HepG2 (cell line): Measurements from ENCODE around the gene OSBPL1A. TPM values are rescaled to one million over a fixed set of nuclear protein-coding genes. Genes with fewer than 3 reads are reported as not detected.

ENCODE experiments used
- EHMT2 ChIP-seq: fragments of 200-600 bp; sonication (generic); IDR thresholded peaks from 2 replicates; pipeline ENCODE4 v1.7.0; 2017; ENCODE audit warnings: antibody characterized with exemption, low read depth, low read length, borderline replicate concordance
- ERF ChIP-seq: IDR thresholded peaks from 2 replicates; pipeline ENCODE4 v1.6.1; 2018; ENCODE audit warnings: missing biosample characterization, missing genetic modification reagents
- HDAC2 ChIP-seq: sonication (generic); formaldehyde crosslinking; IDR thresholded peaks from 2 replicates; pipeline ENCODE4 v1.4.0; 2020; ENCODE audit warnings: missing genetic modification reagents
- POLR2G ChIP-seq: fragments of 200-400 bp; formaldehyde crosslinking; IDR thresholded peaks from 2 replicates; pipeline ENCODE4 v1.6.1; 2018; ENCODE audit warnings: mild to moderate bottlenecking, low read depth, low read length, moderate library complexity
- SNAI1 ChIP-seq: sonication (generic); formaldehyde crosslinking; IDR thresholded peaks from 2 replicates; pipeline ENCODE4 v1.5.0; 2020; ENCODE audit warnings: mild to moderate bottlenecking, missing genetic modification reagents, borderline replicate concordance
- THAP11 ChIP-seq: IDR thresholded peaks from 2 replicates; pipeline ENCODE4 v1.6.1; 2016; ENCODE audit warnings: missing biosample characterization, missing genetic modification reagents
- ZFP36L2 ChIP-seq: sonication (generic); formaldehyde crosslinking; IDR thresholded peaks from 2 replicates; pipeline ENCODE4 v1.4.0; 2020; ENCODE audit warnings: missing genetic modification reagents
- ZMYM4 ChIP-seq: sonication (generic); formaldehyde crosslinking; IDR thresholded peaks from 2 replicates; pipeline ENCODE4 v1.8.1; 2023; ENCODE audit warnings: mild to moderate bottlenecking, missing genetic modification reagents
- ZNF331 ChIP-seq: sonication (generic); formaldehyde crosslinking; IDR thresholded peaks from 2 replicates; pipeline ENCODE4 v1.4.0; 2020; ENCODE audit warnings: missing genetic modification reagents
- polyA plus RNA-seq, 8 experiments: library from polyadenylated mRNA; depleted of rRNA in 3 of 8; stranded (reverse) in 7 of 8; unstranded in 1 of 8; fragments of >200 nt; fragmentation: Illumina TruSeq in 4 of 8; extraction: Trizol in 4 of 8; gene quantifications; 2 replicates each; pipeline versions ENCODE4 v1.2.1 to v1.2.3, GENCODE V29; 2011 to 2016; ENCODE audit warnings: low read depth in 4 of 8, missing spikeins in 1 of 8, mixed read lengths in 1 of 8; ENCODE audit not compliant: insufficient read depth in 1 of 8
- total RNA-seq, 5 experiments: library from RNA; depleted of rRNA; stranded (reverse); fragments of >200 nt; fragmentation: Illumina TruSeq; extraction: Trizol; gene quantifications; 2 replicates each; pipeline ENCODE4 v1.2.3, GENCODE V29; 2016; ENCODE audit warnings: low read depth in 1 of 5
- TF ChIP-seq, protein P1 (sequence below): sonication (generic); formaldehyde crosslinking; IDR thresholded peaks from 2 replicates; pipeline ENCODE4 v1.5.0; 2020; ENCODE audit warnings: mild to moderate bottlenecking, missing genetic modification reagents, borderline replicate concordance
- TF ChIP-seq, protein P2 (sequence below): sonication (generic); formaldehyde crosslinking; conservative IDR thresholded peaks from 2 replicates; pipeline ENCODE4 v1.8.0; 2022; ENCODE audit warnings: mild to moderate bottlenecking, moderate library complexity, missing genetic modification reagents
- TF ChIP-seq, protein P3 (sequence below), 2 experiments: fragments of 450-650 bp in 1 of 2; sonication (generic) in 1 of 2; formaldehyde crosslinking in 1 of 2; IDR thresholded peaks; 2 replicates each; pipeline versions ENCODE4 v1.6.1 to v1.8.0; 2016 to 2022; ENCODE audit warnings: antibody characterized with exemption in 1 of 2, mild to moderate bottlenecking in 1 of 2, missing genetic modification reagents in 1 of 2

Gene OSBPL1A
- total and polyA plus RNA-seq, 2 of the 13 experiments (the other 11 are each of a cell fraction or from before 2014, with no cell fraction given) = 0.02 TPM; not detected in 1

DNA sequence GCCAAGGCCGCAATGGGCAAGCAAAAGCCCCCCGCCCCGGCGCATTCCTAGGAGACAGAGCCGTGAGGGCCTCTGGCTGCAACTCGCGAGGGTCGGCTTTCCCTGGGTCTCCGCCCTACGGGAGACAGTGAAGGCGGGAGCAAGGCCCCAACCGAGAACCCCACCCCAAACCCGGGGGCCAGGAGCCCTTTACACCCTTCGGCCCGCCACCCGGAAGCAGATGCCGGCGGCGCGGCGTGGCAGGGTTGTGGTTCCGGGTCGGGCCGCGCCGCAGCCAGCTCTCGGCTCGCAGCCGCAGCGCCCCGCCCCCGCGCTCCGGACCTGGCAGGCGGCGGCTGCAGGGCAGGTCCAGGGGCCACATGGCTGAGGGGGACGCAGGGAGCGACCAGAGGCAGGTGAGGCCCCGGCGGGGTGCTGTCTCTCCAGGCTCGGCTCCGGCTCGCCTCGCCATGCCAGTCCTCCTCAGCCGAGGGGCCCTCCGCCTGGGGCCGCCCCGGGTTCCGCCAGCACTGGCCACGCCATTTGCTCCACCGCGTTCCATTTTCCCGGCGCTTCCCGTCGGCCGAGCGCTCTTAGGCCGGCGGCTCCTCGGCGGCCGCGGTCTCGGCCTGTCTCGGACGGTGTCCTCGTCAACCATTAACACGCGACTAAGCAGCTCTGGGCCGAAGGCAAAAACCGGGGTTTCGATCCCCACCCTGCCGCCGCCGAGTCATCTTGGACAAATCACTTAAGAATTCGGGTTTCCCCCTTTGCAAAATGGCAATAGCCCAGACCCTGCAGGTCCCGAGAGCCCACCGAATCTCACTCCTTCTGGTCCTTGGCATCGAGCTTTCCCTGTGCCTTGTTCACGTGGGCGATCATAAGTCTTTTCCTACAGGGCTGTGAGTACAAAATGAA is 29.0 kb upstream of the OSBPL1A start, which contains the start of gene IMPACT (continued):
- TF ChIP-seq, protein P1, sequence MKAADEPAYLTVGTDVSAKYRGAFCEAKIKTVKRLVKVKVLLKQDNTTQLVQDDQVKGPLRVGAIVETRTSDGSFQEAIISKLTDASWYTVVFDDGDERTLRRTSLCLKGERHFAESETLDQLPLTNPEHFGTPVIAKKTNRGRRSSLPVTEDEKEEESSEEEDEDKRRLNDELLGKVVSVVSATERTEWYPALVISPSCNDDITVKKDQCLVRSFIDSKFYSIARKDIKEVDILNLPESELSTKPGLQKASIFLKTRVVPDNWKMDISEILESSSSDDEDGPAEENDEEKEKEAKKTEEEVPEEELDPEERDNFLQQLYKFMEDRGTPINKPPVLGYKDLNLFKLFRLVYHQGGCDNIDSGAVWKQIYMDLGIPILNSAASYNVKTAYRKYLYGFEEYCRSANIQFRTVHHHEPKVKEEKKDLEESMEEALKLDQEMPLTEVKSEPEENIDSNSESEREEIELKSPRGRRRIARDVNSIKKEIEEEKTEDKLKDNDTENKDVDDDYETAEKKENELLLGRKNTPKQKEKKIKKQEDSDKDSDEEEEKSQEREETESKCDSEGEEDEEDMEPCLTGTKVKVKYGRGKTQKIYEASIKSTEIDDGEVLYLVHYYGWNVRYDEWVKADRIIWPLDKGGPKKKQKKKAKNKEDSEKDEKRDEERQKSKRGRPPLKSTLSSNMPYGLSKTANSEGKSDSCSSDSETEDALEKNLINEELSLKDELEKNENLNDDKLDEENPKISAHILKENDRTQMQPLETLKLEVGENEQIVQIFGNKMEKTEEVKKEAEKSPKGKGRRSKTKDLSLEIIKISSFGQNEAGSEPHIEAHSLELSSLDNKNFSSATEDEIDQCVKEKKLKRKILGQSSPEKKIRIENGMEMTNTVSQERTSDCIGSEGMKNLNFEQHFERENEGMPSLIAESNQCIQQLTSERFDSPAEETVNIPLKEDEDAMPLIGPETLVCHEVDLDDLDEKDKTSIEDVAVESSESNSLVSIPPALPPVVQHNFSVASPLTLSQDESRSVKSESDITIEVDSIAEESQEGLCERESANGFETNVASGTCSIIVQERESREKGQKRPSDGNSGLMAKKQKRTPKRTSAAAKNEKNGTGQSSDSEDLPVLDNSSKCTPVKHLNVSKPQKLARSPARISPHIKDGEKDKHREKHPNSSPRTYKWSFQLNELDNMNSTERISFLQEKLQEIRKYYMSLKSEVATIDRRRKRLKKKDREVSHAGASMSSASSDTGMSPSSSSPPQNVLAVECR = peak; percentile 56; the same call in 1 of the 2 replicates
- TF ChIP-seq ZFP36L2 (CRISPR knock-in tag) = no peak
- peak; percentile 74 for TF ChIP-seq POLR2G
- TF ChIP-seq HDAC2 (CRISPR knock-in tag) = no peak
- TF ChIP-seq THAP11 (CRISPR knock-in tag) = peak; percentile 73
- TF ChIP-seq ZMYM4 (CRISPR knock-in tag) = peak; percentile 85
- peak; percentile 90 for TF ChIP-seq EHMT2
- TF ChIP-seq, protein P2, sequence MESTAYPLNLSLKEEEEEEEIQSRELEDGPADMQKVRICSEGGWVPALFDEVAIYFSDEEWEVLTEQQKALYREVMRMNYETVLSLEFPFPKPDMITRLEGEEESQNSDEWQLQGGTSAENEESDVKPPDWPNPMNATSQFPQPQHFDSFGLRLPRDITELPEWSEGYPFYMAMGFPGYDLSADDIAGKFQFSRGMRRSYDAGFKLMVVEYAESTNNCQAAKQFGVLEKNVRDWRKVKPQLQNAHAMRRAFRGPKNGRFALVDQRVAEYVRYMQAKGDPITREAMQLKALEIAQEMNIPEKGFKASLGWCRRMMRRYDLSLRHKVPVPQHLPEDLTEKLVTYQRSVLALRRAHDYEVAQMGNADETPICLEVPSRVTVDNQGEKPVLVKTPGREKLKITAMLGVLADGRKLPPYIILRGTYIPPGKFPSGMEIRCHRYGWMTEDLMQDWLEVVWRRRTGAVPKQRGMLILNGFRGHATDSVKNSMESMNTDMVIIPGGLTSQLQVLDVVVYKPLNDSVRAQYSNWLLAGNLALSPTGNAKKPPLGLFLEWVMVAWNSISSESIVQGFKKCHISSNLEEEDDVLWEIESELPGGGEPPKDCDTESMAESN = 0 out of 2 replicates have a peak, but pooled peaks have one; percentile 26
- 0 out of 2 replicates have a peak, but pooled peaks have one; percentile 47 for TF ChIP-seq SNAI1 (CRISPR knock-in tag)
- TF ChIP-seq, protein P3, sequence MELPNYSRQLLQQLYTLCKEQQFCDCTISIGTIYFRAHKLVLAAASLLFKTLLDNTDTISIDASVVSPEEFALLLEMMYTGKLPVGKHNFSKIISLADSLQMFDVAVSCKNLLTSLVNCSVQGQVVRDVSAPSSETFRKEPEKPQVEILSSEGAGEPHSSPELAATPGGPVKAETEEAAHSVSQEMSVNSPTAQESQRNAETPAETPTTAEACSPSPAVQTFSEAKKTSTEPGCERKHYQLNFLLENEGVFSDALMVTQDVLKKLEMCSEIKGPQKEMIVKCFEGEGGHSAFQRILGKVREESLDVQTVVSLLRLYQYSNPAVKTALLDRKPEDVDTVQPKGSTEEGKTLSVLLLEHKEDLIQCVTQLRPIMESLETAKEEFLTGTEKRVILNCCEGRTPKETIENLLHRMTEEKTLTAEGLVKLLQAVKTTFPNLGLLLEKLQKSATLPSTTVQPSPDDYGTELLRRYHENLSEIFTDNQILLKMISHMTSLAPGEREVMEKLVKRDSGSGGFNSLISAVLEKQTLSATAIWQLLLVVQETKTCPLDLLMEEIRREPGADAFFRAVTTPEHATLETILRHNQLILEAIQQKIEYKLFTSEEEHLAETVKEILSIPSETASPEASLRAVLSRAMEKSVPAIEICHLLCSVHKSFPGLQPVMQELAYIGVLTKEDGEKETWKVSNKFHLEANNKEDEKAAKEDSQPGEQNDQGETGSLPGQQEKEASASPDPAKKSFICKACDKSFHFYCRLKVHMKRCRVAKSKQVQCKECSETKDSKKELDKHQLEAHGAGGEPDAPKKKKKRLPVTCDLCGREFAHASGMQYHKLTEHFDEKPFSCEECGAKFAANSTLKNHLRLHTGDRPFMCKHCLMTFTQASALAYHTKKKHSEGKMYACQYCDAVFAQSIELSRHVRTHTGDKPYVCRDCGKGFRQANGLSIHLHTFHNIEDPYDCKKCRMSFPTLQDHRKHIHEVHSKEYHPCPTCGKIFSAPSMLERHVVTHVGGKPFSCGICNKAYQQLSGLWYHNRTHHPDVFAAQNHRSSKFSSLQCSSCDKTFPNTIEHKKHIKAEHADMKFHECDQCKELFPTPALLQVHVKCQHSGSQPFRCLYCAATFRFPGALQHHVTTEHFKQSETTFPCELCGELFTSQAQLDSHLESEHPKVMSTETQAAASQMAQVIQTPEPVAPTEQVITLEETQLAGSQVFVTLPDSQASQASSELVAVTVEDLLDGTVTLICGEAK (IDR thresholded peaks at IDR 0.05) = peak; percentile 37; the same call in 1 of the 2 replicates
- TF ChIP-seq, protein P3 (CRISPR knock-in tag; IDR thresholded peaks at IDR 0.05) = no peak; the same call in 1 of the 2 replicates
- 0 out of 2 replicates have a peak, but pooled peaks have one; percentile 8 for TF ChIP-seq ZNF331 (CRISPR knock-in tag)
- TF ChIP-seq ERF (CRISPR knock-in tag) = peak; percentile 62; the same call in 1 of the 2 replicates
